K562 (cell line): ENCODE measurements around the gene C9orf50. TPM values are rescaled to one million over a fixed set of nuclear protein-coding genes. Genes with fewer than 3 reads are reported as not detected.

Experiments
- ATAC-seq: fragments of 200-7000 bp; cut with Tn5 transposase; 3 replicates; pipeline ENCODE4 v1.9.1; 2020; ENCODE audit warnings: moderate library complexity
- BruUV-seq: library from RNA; stranded (reverse); fragments of 400-500 nt; replicated peaks from 2 replicates; lab custom pipeline; 2021; lab: Mats Ljungman, UMichigan
- CTCF ChIA-PET: fragments of 300-600 bp; formaldehyde crosslinking; extraction: SDS; loops from one replicate; lab custom pipeline; 2021; ENCODE audit warnings: low intra/inter-chr PET ratio; lab: Yijun Ruan, JAX
- POLR2A ChIA-PET: fragments of 300-600, 350-650 bp; sonication (Branson Sonifier 250); formaldehyde crosslinking; extraction: SDS; loops from one replicate; lab custom pipeline; 2021; ENCODE audit warnings: antibody characterized with exemption, inconsistent platforms; lab: Yijun Ruan, JAX
- DNase-seq, 4 experiments: peaks; one replicate each; pipeline versions ENCODE4 v3.0.0 to v3.0.0-alpha.2; 2011 to 2018; ENCODE audit warnings: low spot score in 3 of 4, mixed read lengths in 3 of 4; ENCODE audit errors: extremely low read depth in 1 of 4
- FAIRE-seq: peaks from 2 replicates; lab custom pipeline; 2011; peaks lifted over from hg19 to GRCh38; lab: Jason Lieb, UNC
- H2AFZ ChIP-seq: 2 replicates; pipeline ENCODE4 v1.6.0; 2011; ENCODE audit warnings: low read depth, low read length, control low read depth, inconsistent platforms
- H3K27ac ChIP-seq: fragments of 200-600 bp; 3 replicates; pipeline ENCODE4 v1.8.0; 2011; ENCODE audit warnings: low read depth, mild to moderate bottlenecking, control low read depth, inconsistent platforms, low read length, moderate library complexity, mixed read lengths; ENCODE audit errors: extremely low read depth
- H3K27me3 ChIP-seq, 2 experiments: fragments of 300-600 bp in 1 of 2; 2 replicates in 1 of 2; 3 replicates in 1 of 2; pipeline versions ENCODE4 v1.6.0 to v1.8.0; 2011; ENCODE audit warnings: inconsistent platforms in 2 of 2, low read length in 2 of 2, mild to moderate bottlenecking in 1 of 2, mixed read lengths in 1 of 2, moderate library complexity in 1 of 2; ENCODE audit not compliant: control insufficient read depth in 2 of 2, insufficient read depth in 2 of 2
- H3K36me3 ChIP-seq: fragments of 300-600 bp; 3 replicates; pipeline ENCODE4 v1.8.0; 2011; ENCODE audit warnings: mild to moderate bottlenecking, low read length, inconsistent platforms; ENCODE audit not compliant: control insufficient read depth, insufficient read depth
- H3K4me1 ChIP-seq, 2 experiments: fragments of 200-600 bp in 1 of 2; replicated peaks in 1 of 2; 2 replicates in 1 of 2; 3 replicates in 1 of 2; pipeline versions ENCODE4 v1.5.1 to v1.8.0; 2011; ENCODE audit warnings: inconsistent platforms in 2 of 2, low read length in 2 of 2, mild to moderate bottlenecking in 1 of 2, mixed read lengths in 1 of 2, moderate library complexity in 1 of 2; ENCODE audit not compliant: control insufficient read depth in 2 of 2, insufficient read depth in 2 of 2
- H3K4me2 ChIP-seq: 2 replicates; pipeline ENCODE4 v1.6.1; 2011; ENCODE audit warnings: low read length, control low read depth, inconsistent platforms, mixed read lengths; ENCODE audit not compliant: insufficient read depth
- H3K4me3 ChIP-seq: fragments of 200-600 bp; sonication (generic), shearing (Covaris generic); 2 replicates; pipeline ENCODE4 v1.5.1; 2016; ENCODE audit warnings: control low read depth, inconsistent platforms
- H3K79me2 ChIP-seq: fragments of 200-600 bp; 3 replicates; pipeline ENCODE4 v1.8.0; 2011; ENCODE audit warnings: low read length, inconsistent platforms; ENCODE audit not compliant: control insufficient read depth, insufficient read depth
- H3K9ac ChIP-seq, 2 experiments: 2 replicates each; pipeline versions ENCODE4 v1.6.0 to v1.6.1; 2011; ENCODE audit warnings: low read depth in 2 of 2, low read length in 2 of 2, control low read depth in 1 of 2, inconsistent platforms in 1 of 2, mild to moderate bottlenecking in 1 of 2, mixed read lengths in 1 of 2; ENCODE audit not compliant: insufficient read depth in 1 of 2
- H3K9me1 ChIP-seq: one replicate; pipeline ENCODE4 v1.6.0; 2011; ENCODE audit warnings: inconsistent platforms, mild to moderate bottlenecking, low read length, moderate library complexity; ENCODE audit not compliant: control insufficient read depth, insufficient read depth
- H3K9me3 ChIP-seq: replicated peaks from 2 replicates; pipeline ENCODE4 v1.5.1; 2011; ENCODE audit warnings: low read depth, low read length, inconsistent platforms; ENCODE audit not compliant: control insufficient read depth, insufficient read depth
- H4K20me1 ChIP-seq: replicated peaks from 2 replicates; pipeline ENCODE4 v1.6.1; 2011; ENCODE audit warnings: low read length, inconsistent platforms, mixed read lengths; ENCODE audit not compliant: control insufficient read depth, insufficient read depth
- BCOR ChIP-seq: fragments of 450-650 bp; IDR thresholded peaks from 2 replicates; pipeline ENCODE4 v1.6.1; 2016
- FOSL1 ChIP-seq: fragments of 200-800 bp; sonication (Bioruptor generic); conservative IDR thresholded peaks from 2 replicates; pipeline ENCODE4 v1.6.1; 2016; ENCODE audit warnings: missing genetic modification characterization, missing compliant biosample characterization
- GATAD2A ChIP-seq: fragments of 450-650 bp; IDR thresholded peaks from 2 replicates; pipeline ENCODE4 v1.6.1; 2017
- MYBL2 ChIP-seq, 2 experiments: fragments of 450-650 bp in 1 of 2; sonication (generic) in 1 of 2; formaldehyde crosslinking in 1 of 2; IDR thresholded peaks; 2 replicates each; pipeline versions ENCODE4 v1.6.1 to v1.8.1; 2017 to 2022; ENCODE audit warnings: borderline replicate concordance in 1 of 2, inconsistent platforms in 1 of 2, low read depth in 1 of 2, mild to moderate bottlenecking in 1 of 2, missing genetic modification reagents in 1 of 2, moderate library complexity in 1 of 2
- NUFIP1 ChIP-seq: fragments of 450-650 bp; IDR thresholded peaks from 2 replicates; pipeline ENCODE4 v1.6.1; 2018; ENCODE audit not compliant: partially characterized antibody
- WHSC1 ChIP-seq: IDR thresholded peaks from one replicate; pipeline ENCODE4 v1.6.1; 2012; ENCODE audit warnings: low read length, control low read depth, inconsistent platforms
- ZFP36 ChIP-seq: fragments of 150-350 bp; IDR thresholded peaks from 2 replicates; pipeline ENCODE4 v1.6.1; 2018; ENCODE audit warnings: low read length, low read depth; ENCODE audit not compliant: partially characterized antibody
- WGBS: fragments of 100-300 bp; shearing (Covaris generic); methylation state at CpG from one replicate; pipeline ENCODE4 v1.1.6; 2016; ENCODE audit warnings: low coverage, mixed read lengths; ENCODE audit not compliant: insufficient coverage; ENCODE audit errors: missing lambda C conversion rate; 5-methylcytosine and 5-hydroxymethylcytosine counted together
- in situ Hi-C: fragments of 300-500 bp; cut with MboI; formaldehyde crosslinking; loops from 4 replicates; pipeline ENCODE4 v1.15.0; 2018; ENCODE audit warnings: inconsistent platforms, mixed read lengths
- intact Hi-C: fragments of 100-400 bp; cut with micrococcal nuclease; formaldehyde crosslinking; loops from 2 replicates; pipeline ENCODE4 v1.14.2; 2022
- polyA plus RNA-seq, 8 experiments: library from polyadenylated mRNA; depleted of rRNA in 4 of 8; stranded (reverse) in 5 of 8; unstranded in 3 of 8; fragments of >200 nt; fragmentation: Nextera tagmentation in 2 of 8; fragmentation: Illumina TruSeq in 1 of 8; extraction: Ambion mirVana in 2 of 8; extraction: Trizol in 1 of 8; gene quantifications; 2 replicates each; pipeline versions ENCODE4 v1.2.1 to v1.2.3, GENCODE V29; 2011 to 2014; ENCODE audit warnings: inconsistent platforms in 1 of 8, missing spikeins in 1 of 8
- total RNA-seq, 7 experiments: library from RNA; depleted of rRNA in 6 of 7; stranded (reverse); fragments of >200 nt in 6 of 7; fragmentation: Illumina TruSeq in 2 of 7; extraction: Trizol in 2 of 7; gene quantifications; 2 replicates each; pipeline versions ENCODE4 v1.2.1 to v1.2.3, GENCODE V29; 2011 to 2021; ENCODE audit warnings: low replicate concordance in 1 of 7
- TF ChIP-seq, protein P1 (sequence below), 3 experiments: fragments of 200-800 bp in 1 of 3; sonication (Bioruptor generic) in 1 of 3; sonication (generic) in 1 of 3; formaldehyde crosslinking in 1 of 3; IDR thresholded peaks; 2 replicates each; pipeline versions ENCODE4 v1.6.1 to v1.8.0; 2016 to 2022; ENCODE audit warnings: mild to moderate bottlenecking in 2 of 3, missing compliant biosample characterization in 2 of 3, missing genetic modification characterization in 2 of 3, missing genetic modification reagents in 1 of 3
- TF ChIP-seq, protein P2 (sequence below): sonication (generic); formaldehyde crosslinking; IDR thresholded peaks from 2 replicates; pipeline ENCODE4 v1.8.1; 2023; ENCODE audit warnings: mild to moderate bottlenecking, missing genetic modification reagents

C9orf50 gene
- total and polyA plus RNA-seq, 9 of the 15 experiments (the other 6 are each of a cell fraction or from before 2014, with no cell fraction given), result not detected

DNA sequence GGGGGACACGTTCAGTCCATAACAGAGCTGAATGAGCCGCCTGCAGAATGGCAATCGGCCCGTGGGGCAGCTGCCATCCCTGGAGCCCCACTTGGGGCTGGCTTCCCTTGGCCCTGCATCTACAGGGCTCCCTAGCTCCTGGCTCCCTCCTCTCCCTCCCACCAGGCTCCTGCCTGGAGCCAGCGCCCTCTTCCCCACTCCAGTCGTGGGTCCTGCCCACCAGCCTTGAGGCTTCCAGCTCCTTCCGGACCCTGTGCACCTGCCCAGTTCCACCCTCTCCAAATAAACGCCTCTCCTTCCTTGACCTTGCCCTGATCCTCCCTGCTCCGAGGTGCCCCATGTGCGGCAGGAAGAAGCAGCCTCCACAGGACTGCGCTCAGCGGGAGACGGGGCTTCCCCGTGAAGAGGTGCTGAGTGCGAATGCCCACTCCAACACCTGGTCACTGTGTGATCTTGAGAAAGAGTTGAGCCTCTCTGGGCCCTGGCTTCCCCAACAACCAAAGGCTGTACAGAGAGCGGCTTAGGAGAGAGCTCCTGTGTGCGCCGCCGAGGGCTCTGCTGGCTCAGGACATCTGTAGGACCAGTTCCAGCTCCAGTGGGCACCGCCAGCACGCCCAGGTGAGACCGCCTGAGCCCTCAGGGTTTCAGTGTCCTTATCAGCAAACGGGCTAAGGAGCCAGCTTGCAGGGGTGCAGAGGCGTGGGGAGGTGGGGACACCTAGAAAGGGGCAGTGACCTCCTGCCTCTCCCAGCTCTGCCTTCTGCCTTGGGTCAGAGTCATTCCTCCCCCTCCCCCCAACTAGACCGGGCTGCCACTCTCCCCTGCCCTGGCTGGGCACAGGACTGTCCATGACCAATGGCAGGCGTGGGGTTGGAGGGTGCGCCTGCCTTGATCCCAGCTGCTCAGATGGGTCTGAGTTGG lies 12.1 kb downstream of the C9orf50 start:
- in situ Hi-C loops, result loop anchor here (5.0 to 25.0 kb wide), 3 partner anchors 47 to 272 kb away; no protein-coding TSS in a partner anchor
- Histone ChIP-seq H2AFZ (no peak overlapping the region), H3K4me1 (peaks cover 11 to 75% of the 10 kb centered on the region in 2 experiments; a peak in 4 of 5 replicates), H3K79me2 (no peaks in the 10 kb centered on the region), H3K9me1 (no peaks in the 10 kb centered on the region)
- WGBS, result 80% methylated on average over 18 of the region's 27 CpGs
- no peak for FAIRE-seq
- no peak for DNase-seq
- TF ChIP-seq, protein P1, sequence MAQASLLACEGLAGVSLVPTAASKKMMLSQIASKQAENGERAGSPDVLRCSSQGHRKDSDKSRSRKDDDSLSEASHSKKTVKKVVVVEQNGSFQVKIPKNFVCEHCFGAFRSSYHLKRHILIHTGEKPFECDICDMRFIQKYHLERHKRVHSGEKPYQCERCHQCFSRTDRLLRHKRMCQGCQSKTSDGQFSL (CRISPR knock-in tag; IDR thresholded peaks at IDR 0.05), result 0 out of 2 replicates have a peak, but pooled peaks have one; percentile 40
- TF ChIP-seq, protein P1 (tag; IDR thresholded peaks at IDR 0.05), result no peak
- TF ChIP-seq ZFP36, result peak; percentile 43
- no peak for TF ChIP-seq NUFIP1
- TF ChIP-seq MYBL2 (IDR thresholded peaks at IDR 0.05; ENCODE audit: low read depth), result no peak
- TF ChIP-seq MYBL2 (CRISPR knock-in tag; IDR thresholded peaks at IDR 0.05; ENCODE audit: borderline replicate concordance), result no peak
- TF ChIP-seq, protein P2, sequence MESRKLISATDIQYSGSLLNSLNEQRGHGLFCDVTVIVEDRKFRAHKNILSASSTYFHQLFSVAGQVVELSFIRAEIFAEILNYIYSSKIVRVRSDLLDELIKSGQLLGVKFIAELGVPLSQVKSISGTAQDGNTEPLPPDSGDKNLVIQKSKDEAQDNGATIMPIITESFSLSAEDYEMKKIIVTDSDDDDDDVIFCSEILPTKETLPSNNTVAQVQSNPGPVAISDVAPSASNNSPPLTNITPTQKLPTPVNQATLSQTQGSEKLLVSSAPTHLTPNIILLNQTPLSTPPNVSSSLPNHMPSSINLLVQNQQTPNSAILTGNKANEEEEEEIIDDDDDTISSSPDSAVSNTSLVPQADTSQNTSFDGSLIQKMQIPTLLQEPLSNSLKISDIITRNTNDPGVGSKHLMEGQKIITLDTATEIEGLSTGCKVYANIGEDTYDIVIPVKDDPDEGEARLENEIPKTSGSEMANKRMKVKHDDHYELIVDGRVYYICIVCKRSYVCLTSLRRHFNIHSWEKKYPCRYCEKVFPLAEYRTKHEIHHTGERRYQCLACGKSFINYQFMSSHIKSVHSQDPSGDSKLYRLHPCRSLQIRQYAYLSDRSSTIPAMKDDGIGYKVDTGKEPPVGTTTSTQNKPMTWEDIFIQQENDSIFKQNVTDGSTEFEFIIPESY (CRISPR knock-in tag), result peak; percentile 59; the same call in 1 of the 2 replicates
- TF ChIP-seq GATAD2A, result 0 out of 2 replicates have a peak, but pooled peaks have one; percentile 3
- no peak for TF ChIP-seq FOSL1 (tag)
- no peak for TF ChIP-seq WHSC1
- peak; percentile 28; the same call in 1 of the 2 replicates for TF ChIP-seq BCOR
- TF ChIP-seq, all 486 proteins: peak for 5
- peaks cover 0 to 24% of the 10 kb centered on the region in 2 experiments; a peak in 2 of 5 replicates for H3K27me3 ChIP-seq
- H3K4me3 ChIP-seq, result no peak overlapping the region
- H3K27ac ChIP-seq, result no peak overlapping the region
- intact Hi-C loops, result loop anchor here (5.0 to 10.0 kb wide), 2 partner anchors 54 to 122 kb away; no protein-coding TSS in a partner anchor
- no TSS peak for BruUV-seq
- H3K4me2 ChIP-seq, result no peak overlapping the region
- H4K20me1 ChIP-seq, result 0 out of 2 replicates have a peak, but pooled peaks cover 10% of the 10 kb centered on the region
- CTCF ChIA-PET, result interaction anchor here (0.6 to 3.3 kb wide), 5 partner anchors 33 to 478 kb away, joined by 3 to 53 read pairs (median 4); partner anchors contain the start of gene ASB6
- H3K36me3 ChIP-seq, result no peaks in the 10 kb centered on the region
- ATAC-seq, result no peak
- no peaks in the 10 kb centered on the region for H3K9me3 ChIP-seq
- POLR2A ChIA-PET, result interaction anchor here (0.7 to 1.7 kb wide), 4 partner anchors 99 to 470 kb away, joined by 4 to 6 read pairs (median 5); no protein-coding TSS in a partner anchor
- peak overlapping the region in 1 of 2 experiments; percentile 55; a peak in 2 of 4 replicates for H3K9ac ChIP-seq
